GM18907 (cell line): ENCODE results near the gene CHRM1.
"Not testable (repeated sequence)": the region's sequence is repeated elsewhere in the genome, so short reads cannot be mapped to it uniquely, and the experiment has no call there.

ENCODE experiments used
- ATAC-seq: cut with Tn5 transposase; IDR thresholded peaks from one replicate; pipeline ENCODE4 v1.9.1; 2021; ENCODE audit warnings: mild to moderate bottlenecking, moderate library complexity; ENCODE audit not compliant: unreplicated experiment

Gene CHRM1

GRCh38 chr11:62879235-62879978, 41.8 kb downstream of the CHRM1 start:
- no peak for ATAC-seq

- ATAC-seq = no peak
Observed at GRCh38 chr11:62876712-62877111, 44.5 kb downstream of the CHRM1 start.

- no peak for ATAC-seq
Observed at GRCh38 chr11:62875698-62876478, 45.3 kb downstream of the CHRM1 start.

- no peak for ATAC-seq
Observed at GRCh38 chr11:62874851-62875250, 46.3 kb downstream of the CHRM1 start.

GRCh38 chr11:62865635-62866034, 55.5 kb downstream of the CHRM1 start:
- ATAC-seq = no peak

- ATAC-seq = no peak
Observed at GRCh38 chr11:62863687-62864335, 57.4 kb downstream of the CHRM1 start.

GRCh38 chr11:62861564-62862192, 59.5 kb downstream of the CHRM1 start:
- ATAC-seq = not testable (repeated sequence)

GRCh38 chr11:62860835-62861563, 60.2 kb downstream of the CHRM1 start:
- ATAC-seq = no peak

GRCh38 chr11:62859281-62859703, 61.9 kb downstream of the CHRM1 start:
- ATAC-seq = not testable (repeated sequence)
